HG02870 (cell line): Measurements from ENCODE around the gene PIP5KL1.
A peak's percentile ranks its signal among the peaks of the same experiment; 100 is the strongest.

Experiments
- ATAC-seq: cut with Tn5 transposase; IDR thresholded peaks from one replicate; pipeline ENCODE4 v1.9.1; 2021; ENCODE audit warnings: mild to moderate bottlenecking, moderate library complexity; ENCODE audit not compliant: unreplicated experiment

PIP5KL1 gene

GRCh38 chr9:127950513-127951289 lies 20.1 kb upstream of the PIP5KL1 start:
- ATAC-seq, result no peak

- ATAC-seq, result no peak
These were observed 19.4 kb upstream of the PIP5KL1 start for GRCh38 chr9:127949827-127950512.

- ATAC-seq, result no peak
These were observed 17.5 kb upstream of the PIP5KL1 start for GRCh38 chr9:127947841-127948710.

- no peak for ATAC-seq
These were observed 16.2 kb upstream of the PIP5KL1 start for GRCh38 chr9:127946728-127947127.

GRCh38 chr9:127945942-127946341 lies 15.4 kb upstream of the PIP5KL1 start:
- ATAC-seq, result no peak

- ATAC-seq, result no peak
These were observed 14.8 kb upstream of the PIP5KL1 start for GRCh38 chr9:127945338-127945737.

- ATAC-seq, result no peak
These were observed 14.1 kb upstream of the PIP5KL1 start for GRCh38 chr9:127944586-127945218.

- peak; percentile 50 for ATAC-seq
These were observed 13.2 kb upstream of the PIP5KL1 start for GRCh38 chr9:127943731-127944144.

GRCh38 chr9:127943011-127943662 lies 12.6 kb upstream of the PIP5KL1 start:
- no peak for ATAC-seq

GRCh38 chr9:127942216-127943010 lies 11.8 kb upstream of the PIP5KL1 start:
- no peak for ATAC-seq

- ATAC-seq, result no peak
These were observed 11.3 kb upstream of the PIP5KL1 start for GRCh38 chr9:127941961-127942215.

- no peak for ATAC-seq
These were observed 10.7 kb upstream of the PIP5KL1 start for GRCh38 chr9:127941062-127941960.

GRCh38 chr9:127940593-127940992 lies 10.0 kb upstream of the PIP5KL1 start:
- ATAC-seq, result no peak

- ATAC-seq, result no peak
These were observed 7.7 kb upstream of the PIP5KL1 start for GRCh38 chr9:127938298-127938690.

GRCh38 chr9:127937388-127938297 lies 7.1 kb upstream of the PIP5KL1 start, which contains the start of gene DPM2:
DPM2 (minus strand) TSS chr9:127937854; CDS start chr9:127937820, 34 bp downstream.
- ATAC-seq, result peak; percentile 88

- ATAC-seq, result no peak
These were observed 6.4 kb upstream of the PIP5KL1 start for GRCh38 chr9:127937056-127937387.

- no peak for ATAC-seq
These were observed 5.8 kb upstream of the PIP5KL1 start for GRCh38 chr9:127936347-127936852.

GRCh38 chr9:127935765-127936221 lies 5.2 kb upstream of the PIP5KL1 start:
- no peak for ATAC-seq
